ENCODE measurements around the gene SERP2.

The SERP2 gene

GRCh38 chr13:44397766-44398223 lies 24.2 kb downstream of the SERP2 start (continued):
- no peak for TF ChIP-seq ZNF362 (tag by site-specific recombination; IDR thresholded peaks at IDR 0.05)
- TF ChIP-seq ZNF549 (tag by site-specific recombination; IDR thresholded peaks at IDR 0.05), result no peak
- no peak for TF ChIP-seq ZNF239 (tag by site-specific recombination; IDR thresholded peaks at IDR 0.05)
- TF ChIP-seq ZNF518A (tag by site-specific recombination; conservative IDR thresholded peaks at IDR 0.05; ENCODE audit: low read depth), result no peak
- TF ChIP-seq ZNF776 (tag by site-specific recombination; IDR thresholded peaks at IDR 0.05; ENCODE audit: borderline replicate concordance), result no peak

DNA sequence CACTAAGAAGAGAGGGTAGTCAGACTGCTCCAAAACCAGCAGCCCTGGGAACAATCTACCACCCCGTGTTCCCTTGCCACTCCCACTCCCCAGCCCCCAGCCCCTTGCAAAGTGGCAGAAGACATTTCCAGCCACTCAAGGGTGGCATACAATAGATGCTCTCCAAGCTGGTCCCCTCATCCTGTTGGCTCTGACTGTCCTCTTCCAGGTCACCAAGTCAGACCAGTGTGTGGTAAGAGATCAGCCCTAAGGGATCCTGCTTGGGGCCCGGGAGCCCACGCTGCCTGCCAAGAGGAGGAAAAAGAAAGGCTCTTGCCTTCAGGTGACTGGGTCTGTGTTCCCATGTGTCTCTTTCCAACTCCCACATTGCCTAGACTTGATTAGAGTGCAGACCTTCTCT lies 25.0 kb downstream of the SERP2 start:
- H3K27ac ChIP-seq (ENCODE audit: extremely low read depth, low read depth, low read length), result no peak overlapping the region
- H3K9me3 ChIP-seq (ENCODE audit: control insufficient read depth, insufficient read depth, low read depth, low read length), result no peaks in the 10 kb centered on the region
- H3K36me3 ChIP-seq (ENCODE audit: control insufficient read depth in 2 of 2, insufficient read depth in 1 of 2, low read length in 2 of 2), result no peaks in the 10 kb centered on the region
- CTCF ChIA-PET, result no interaction called here
- no peak overlapping the region for H3K4me3 ChIP-seq (ENCODE audit: low read depth, low read length)
- no peak for TF ChIP-seq ZNF501 (tag by site-specific recombination; IDR thresholded peaks at IDR 0.05)
- POLR2A ChIA-PET, result no interaction called here
- peaks cover 2% of the 10 kb centered on the region; the same call in 1 of the 2 replicates for H3K4me1 ChIP-seq (ENCODE audit: control insufficient read depth, insufficient read depth, low read length)

DNA sequence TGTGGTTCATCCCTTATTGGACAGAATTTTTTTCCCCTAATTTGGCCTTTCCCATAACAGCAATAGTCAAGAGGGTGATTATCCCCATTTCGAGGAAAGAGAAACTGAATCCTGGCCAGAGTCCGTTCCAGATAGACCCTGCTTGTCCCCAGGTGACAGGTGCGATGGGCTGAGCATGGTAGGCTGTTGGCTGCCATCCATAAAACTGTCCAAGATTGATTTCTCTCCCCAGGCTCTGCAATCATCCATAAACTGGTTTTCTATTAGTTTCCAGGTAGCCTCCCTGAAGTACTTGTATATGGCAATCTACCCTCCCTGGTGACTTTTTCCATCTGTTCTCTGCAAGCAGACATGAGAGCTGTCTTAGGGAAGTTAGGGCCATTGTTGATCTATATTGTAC lies 25.4 kb downstream of the SERP2 start:
- H3K36me3 ChIP-seq (ENCODE audit: control insufficient read depth in 2 of 2, insufficient read depth in 1 of 2, low read length in 2 of 2), result no peaks in the 10 kb centered on the region
- H3K9me3 ChIP-seq (ENCODE audit: control insufficient read depth, insufficient read depth, low read depth, low read length), result no peaks in the 10 kb centered on the region
- POLR2A ChIA-PET, result no interaction called here
- H3K4me3 ChIP-seq (ENCODE audit: low read depth, low read length), result no peak overlapping the region
- H3K4me1 ChIP-seq (ENCODE audit: control insufficient read depth, insufficient read depth, low read length), result peaks cover 5% of the 10 kb centered on the region
- CTCF ChIA-PET, result no interaction called here
- no peak overlapping the region for H3K27ac ChIP-seq (ENCODE audit: extremely low read depth, low read depth, low read length)
- no peak for TF ChIP-seq ZNF629 (tag by site-specific recombination; IDR thresholded peaks at IDR 0.05)
- no peak for TF ChIP-seq MEIS1 (CRISPR knock-in tag; IDR thresholded peaks at IDR 0.05; ENCODE audit: borderline replicate concordance)
- TF ChIP-seq GLI2 (tag by site-specific recombination; IDR thresholded peaks at IDR 0.05; ENCODE audit: borderline replicate concordance, low read depth), result no peak
- TF ChIP-seq, protein P1, sequence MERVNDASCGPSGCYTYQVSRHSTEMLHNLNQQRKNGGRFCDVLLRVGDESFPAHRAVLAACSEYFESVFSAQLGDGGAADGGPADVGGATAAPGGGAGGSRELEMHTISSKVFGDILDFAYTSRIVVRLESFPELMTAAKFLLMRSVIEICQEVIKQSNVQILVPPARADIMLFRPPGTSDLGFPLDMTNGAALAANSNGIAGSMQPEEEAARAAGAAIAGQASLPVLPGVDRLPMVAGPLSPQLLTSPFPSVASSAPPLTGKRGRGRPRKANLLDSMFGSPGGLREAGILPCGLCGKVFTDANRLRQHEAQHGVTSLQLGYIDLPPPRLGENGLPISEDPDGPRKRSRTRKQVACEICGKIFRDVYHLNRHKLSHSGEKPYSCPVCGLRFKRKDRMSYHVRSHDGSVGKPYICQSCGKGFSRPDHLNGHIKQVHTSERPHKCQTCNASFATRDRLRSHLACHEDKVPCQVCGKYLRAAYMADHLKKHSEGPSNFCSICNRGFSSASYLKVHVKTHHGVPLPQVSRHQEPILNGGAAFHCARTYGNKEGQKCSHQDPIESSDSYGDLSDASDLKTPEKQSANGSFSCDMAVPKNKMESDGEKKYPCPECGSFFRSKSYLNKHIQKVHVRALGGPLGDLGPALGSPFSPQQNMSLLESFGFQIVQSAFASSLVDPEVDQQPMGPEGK (tag by site-specific recombination; IDR thresholded peaks at IDR 0.05), result no peak
- TF ChIP-seq ZNF416 (tag by site-specific recombination; IDR thresholded peaks at IDR 0.05), result no peak
- TF ChIP-seq ZNF302 (tag by site-specific recombination; IDR thresholded peaks at IDR 0.05; ENCODE audit: low read depth), result no peak
- no peak for TF ChIP-seq ZNF280C (tag by site-specific recombination; IDR thresholded peaks at IDR 0.05)
- no peak for TF ChIP-seq ZNF707 (tag by site-specific recombination; IDR thresholded peaks at IDR 0.05)
- TF ChIP-seq ZSCAN4 (tag by site-specific recombination; IDR thresholded peaks at IDR 0.05), result no peak
- TF ChIP-seq ZFP41 (tag by site-specific recombination; IDR thresholded peaks at IDR 0.05; ENCODE audit: borderline replicate concordance), result no peak
- no peak for TF ChIP-seq ZNF626 (tag by site-specific recombination; IDR thresholded peaks at IDR 0.05)
- TF ChIP-seq ZNF239 (tag by site-specific recombination; IDR thresholded peaks at IDR 0.05), result no peak
- TF ChIP-seq ZBTB1 (tag by site-specific recombination; IDR thresholded peaks at IDR 0.05), result no peak
- TF ChIP-seq ZNF121 (tag by site-specific recombination; IDR thresholded peaks at IDR 0.05), result no peak
- no peak for TF ChIP-seq ZNF133 (tag by site-specific recombination; IDR thresholded peaks at IDR 0.05)
- no peak for TF ChIP-seq ZNF404 (tag by site-specific recombination; IDR thresholded peaks at IDR 0.05)

Measured in HEK293 (cell line).